GM19193 (cell line): ENCODE results near the gene DSCAM.

Experiments
- POLR2A ChIP-seq: IDR thresholded peaks from 4 replicates; pipeline ENCODE4 v1.6.1; 2011; ENCODE audit not compliant: insufficient read depth, insufficient read length; ENCODE audit errors: extremely low read depth

Gene DSCAM

GRCh38 chr21:40337981-40338380 lies 509.0 kb downstream of the DSCAM start:
- no peak for TF ChIP-seq POLR2A

GRCh38 chr21:40335704-40336103 lies 511.3 kb downstream of the DSCAM start:
- TF ChIP-seq POLR2A = no peak

GRCh38 chr21:40334159-40334558 lies 512.8 kb downstream of the DSCAM start:
- no peak for TF ChIP-seq POLR2A

GRCh38 chr21:40333731-40334130 lies 513.2 kb downstream of the DSCAM start:
- TF ChIP-seq POLR2A = no peak

- TF ChIP-seq POLR2A = no peak
Measured at GRCh38 chr21:40331804-40332203, 515.2 kb downstream of the DSCAM start.

GRCh38 chr21:40331172-40331571 lies 515.8 kb downstream of the DSCAM start:
- TF ChIP-seq POLR2A = no peak

GRCh38 chr21:40324389-40324788 lies 522.6 kb downstream of the DSCAM start:
- TF ChIP-seq POLR2A = no peak

- no peak for TF ChIP-seq POLR2A
Measured at GRCh38 chr21:40318371-40318770, 528.6 kb downstream of the DSCAM start.

- TF ChIP-seq POLR2A = no peak
Measured at GRCh38 chr21:40316104-40316503, 530.9 kb downstream of the DSCAM start.

- TF ChIP-seq POLR2A = no peak
Measured at GRCh38 chr21:40315626-40316025, 531.3 kb downstream of the DSCAM start.

- TF ChIP-seq POLR2A = no peak
Measured at GRCh38 chr21:40313260-40313659, 533.7 kb downstream of the DSCAM start.

- TF ChIP-seq POLR2A = no peak
Measured at GRCh38 chr21:40300300-40300699, 546.7 kb downstream of the DSCAM start.

- TF ChIP-seq POLR2A = no peak
Measured at GRCh38 chr21:40299451-40299850, 547.5 kb downstream of the DSCAM start.

GRCh38 chr21:40294345-40294744 lies 552.6 kb downstream of the DSCAM start:
- TF ChIP-seq POLR2A = no peak

GRCh38 chr21:40291560-40291959 lies 555.4 kb downstream of the DSCAM start:
- TF ChIP-seq POLR2A = no peak

GRCh38 chr21:40284409-40284808 lies 562.5 kb downstream of the DSCAM start:
- no peak for TF ChIP-seq POLR2A
